Hindlimb muscle (tissue), 1 donor: ENCODE results near the gene SUCLG1. TPM values are rescaled to one million over a fixed set of nuclear protein-coding genes. Genes with fewer than 3 reads are reported as not detected.
"Not testable (repeated sequence)": the region's sequence is repeated elsewhere in the genome, so short reads cannot be mapped to it uniquely, and the experiment has no call there.

Experiments used
- DNase-seq: peaks from one replicate; pipeline ENCODE4 v3.0.0-alpha.2; 2013
- polyA plus RNA-seq: library from polyadenylated mRNA; unstranded; fragments of 120-200 nt; gene quantifications from one replicate; pipeline ENCODE4 v1.2.1, GENCODE V29; 2013; ENCODE audit not compliant: insufficient read length

The SUCLG1 gene
- polyA plus RNA-seq, 1 donor: 71.6 TPM

DNA sequence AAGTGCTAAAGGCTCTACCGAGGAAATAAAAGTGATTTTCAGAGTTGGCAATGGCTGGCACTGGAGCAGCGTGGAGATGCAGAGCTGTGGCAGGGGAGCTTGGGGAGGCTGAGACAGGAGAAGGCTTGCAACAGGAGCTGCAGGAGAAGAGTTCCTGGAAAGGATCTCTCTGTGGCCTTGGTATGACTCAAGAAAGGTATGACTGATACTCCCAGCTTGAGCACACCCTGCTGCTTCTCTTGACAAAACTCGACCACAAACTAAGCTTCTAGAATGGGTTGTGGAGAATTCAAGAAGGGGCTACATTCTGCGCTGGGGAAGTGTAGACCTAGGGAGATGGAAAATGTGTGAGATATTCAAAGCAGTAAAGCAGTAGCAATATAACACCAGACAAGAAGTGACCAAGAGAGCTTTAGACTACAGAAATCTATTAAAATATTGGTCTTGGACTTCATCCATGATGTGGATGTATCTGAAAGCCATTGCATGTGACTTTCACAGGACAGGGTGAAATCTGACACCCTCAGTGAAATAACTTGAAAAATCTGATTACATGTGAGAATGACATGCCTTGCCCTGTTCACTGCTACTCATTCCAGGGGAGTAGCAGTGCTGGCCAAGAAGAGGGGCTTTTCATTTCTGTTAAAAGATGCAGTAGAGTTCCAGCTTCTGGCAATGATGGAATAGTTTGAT, 41.5 kb downstream of the SUCLG1 start:
- DNase-seq: no peak

DNA sequence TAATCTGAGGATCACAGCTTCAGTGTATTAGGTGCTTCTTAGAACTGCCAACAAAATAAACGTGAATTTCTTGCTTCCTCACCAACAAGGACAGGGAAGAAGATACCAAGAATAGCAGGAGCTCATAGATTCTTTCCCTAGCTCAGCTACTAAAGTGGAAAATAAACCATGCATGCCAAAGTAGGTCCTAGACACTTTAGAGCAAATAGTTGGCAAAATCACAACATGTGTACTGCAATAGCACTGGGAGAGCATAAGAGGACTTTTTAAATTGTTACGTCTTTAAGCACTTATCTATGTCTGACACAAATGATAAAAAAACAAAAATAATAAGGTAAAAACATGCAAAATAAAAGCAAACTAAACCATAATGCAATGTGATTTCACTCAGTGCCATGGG, 49.5 kb downstream of the SUCLG1 start:
- DNase-seq: no peak

DNA sequence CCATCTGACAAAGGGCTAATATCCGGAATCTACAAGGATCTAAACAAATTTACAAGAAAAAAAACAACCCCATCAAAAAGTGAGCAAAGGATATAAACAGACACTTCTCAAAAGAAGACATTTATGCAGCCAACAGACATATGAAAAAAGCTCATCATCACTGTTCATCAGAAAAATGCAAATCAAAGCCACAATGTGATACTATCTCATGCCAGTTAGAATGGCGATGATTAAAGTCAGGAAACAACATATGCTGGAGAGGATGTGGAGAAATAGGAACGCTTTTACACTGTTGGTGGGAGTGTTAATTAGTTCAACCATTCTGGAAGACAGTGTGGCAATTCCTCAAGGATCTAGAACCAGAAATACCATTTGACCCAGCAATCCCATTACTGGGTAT, 57.0 kb downstream of the SUCLG1 start:
- not testable (repeated sequence) for DNase-seq

DNA sequence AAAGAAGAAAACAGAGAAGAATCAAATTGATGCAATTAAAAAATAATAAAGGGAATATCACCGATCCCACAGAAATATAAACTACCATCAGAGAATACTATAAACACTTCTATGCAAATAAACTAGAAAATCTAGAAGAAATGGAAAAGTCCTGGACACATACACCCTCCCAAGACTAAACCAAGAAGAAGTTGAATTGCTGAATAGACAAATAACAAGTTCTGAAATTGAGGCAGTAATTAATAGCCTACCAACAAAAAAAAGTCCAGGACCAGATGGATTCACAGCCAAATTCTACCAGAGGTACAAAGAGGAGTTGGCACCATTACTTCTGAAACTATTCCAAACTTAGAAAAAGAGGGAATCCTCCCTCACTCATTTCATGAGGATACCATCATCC, 59.2 kb downstream of the SUCLG1 start:
- DNase-seq: not testable (repeated sequence)

DNA sequence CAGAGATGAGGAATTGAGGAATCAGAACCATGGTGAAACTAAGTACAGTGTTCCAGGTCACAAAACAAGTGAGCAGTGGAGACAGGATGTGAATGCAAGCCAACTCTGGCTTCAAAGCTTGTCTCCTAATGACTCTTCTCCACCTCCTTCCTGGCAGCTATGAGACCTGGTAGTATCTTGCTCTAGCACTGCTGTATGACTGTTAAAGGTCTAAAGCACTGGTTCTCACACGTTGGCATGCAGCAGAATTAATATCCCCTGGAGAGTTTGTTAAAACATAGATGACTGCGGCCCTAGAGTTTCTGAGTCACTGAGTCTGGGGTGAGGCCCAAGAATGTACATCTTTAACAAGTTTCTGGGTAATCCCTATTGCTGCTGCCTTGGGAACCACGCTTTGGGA, 63.3 kb downstream of the SUCLG1 start:
- DNase-seq: no peak

DNA sequence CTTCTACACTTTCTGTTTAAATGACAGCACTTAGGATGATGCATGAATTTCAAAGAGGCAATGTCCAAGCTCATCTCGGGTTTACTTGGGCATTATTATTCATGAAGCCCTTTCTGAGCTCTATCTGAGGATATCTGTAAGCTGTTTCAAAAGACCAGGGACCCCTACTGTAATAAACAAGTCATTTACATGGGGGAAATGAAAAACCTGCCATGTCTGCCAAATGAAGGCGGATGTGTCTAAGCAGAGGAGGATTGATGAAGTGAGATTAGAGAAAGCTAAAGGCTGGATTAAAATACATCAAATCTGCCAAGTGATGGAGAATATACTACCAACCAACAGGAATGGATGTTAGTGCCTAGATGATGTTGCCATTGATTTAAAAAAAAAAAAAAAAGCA, 64.5 kb downstream of the SUCLG1 start:
- no peak for DNase-seq

DNA sequence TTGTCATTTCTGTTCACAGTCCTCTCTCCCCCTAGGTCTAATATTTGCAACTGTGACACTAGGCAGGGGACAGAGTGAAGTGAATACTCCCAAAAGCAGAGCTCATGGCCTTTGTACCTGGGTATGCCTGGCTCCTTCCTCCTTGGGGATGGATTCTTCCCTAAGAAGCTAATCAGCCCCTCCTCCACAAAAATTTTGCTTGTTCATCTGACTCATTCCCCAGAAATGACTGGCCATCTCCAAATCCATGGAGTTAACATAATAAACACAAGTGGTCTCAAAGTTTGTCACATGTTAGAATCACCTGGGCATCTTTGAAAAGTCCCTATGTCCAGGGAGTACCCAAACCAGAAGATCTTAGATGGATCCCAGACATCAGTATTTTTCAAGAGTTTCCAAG, 65.3 kb downstream of the SUCLG1 start:
- DNase-seq: no peak

DNA sequence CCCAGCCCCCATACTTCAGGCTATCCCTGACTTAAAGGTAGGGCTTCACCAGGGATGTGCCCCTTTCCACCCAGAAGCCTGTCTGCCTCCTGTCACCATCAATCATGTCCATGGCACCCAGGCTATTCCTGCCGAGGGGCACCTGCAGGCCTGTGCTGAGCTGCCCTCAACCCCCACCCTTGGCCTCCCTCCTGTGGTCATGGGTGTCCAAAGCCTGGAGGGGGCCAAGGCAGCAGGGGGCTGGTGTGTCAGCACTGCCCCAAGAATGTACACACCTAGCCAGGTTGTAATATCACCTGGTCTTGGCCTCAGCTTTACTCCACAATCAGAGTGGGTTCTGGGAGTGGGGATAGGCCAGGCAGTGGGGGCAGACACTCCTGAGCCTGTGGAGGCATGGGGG, 69.3 kb downstream of the SUCLG1 start:
- no peak for DNase-seq

DNA sequence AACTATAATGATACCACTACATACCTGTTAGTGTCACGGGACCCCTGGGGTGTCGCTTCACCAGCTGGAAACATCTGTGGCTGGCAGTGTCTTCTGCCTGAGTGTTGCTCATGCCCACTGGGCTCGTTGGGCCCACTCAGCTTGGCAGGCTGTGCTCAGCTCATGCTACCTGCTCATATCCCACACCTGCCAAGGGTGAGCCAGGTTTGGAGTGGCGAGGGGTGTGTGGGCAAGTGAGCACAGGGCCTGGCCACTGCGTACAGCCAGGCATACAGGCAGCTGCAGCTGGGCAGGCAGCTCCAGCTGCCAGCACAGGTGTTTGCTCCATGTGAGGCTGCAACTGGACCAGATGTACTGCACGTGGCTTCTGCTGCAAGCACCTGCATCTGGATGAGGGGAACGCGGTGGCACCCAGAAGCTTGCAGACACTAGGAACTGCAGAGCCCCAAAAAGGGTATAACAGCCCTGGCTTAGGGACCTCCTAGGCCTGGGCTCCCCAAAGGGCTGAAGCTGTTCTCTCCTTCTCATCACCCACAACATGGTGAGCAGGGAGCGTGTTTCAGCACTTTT, 70.1 kb downstream of the SUCLG1 start:
- no peak for DNase-seq

DNA sequence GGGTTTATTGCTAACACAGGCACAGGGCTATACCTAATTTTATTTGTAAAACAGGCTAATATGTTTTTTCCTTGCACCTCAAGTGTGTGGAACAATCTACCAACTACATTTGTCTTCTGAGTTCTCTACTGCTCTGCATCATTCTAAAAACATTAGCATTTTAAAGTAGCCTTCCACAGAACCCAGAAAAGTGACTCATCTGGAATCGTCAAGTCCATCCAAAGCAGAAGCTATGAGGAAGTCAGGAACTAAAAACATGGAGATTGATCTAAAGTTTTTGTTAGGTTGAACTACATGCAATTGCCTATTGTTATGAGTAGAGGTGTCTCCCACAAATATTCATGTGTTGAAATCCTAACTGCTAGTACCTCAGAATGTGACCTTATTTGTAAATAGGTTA, 70.9 kb downstream of the SUCLG1 start:
- DNase-seq: no peak

DNA sequence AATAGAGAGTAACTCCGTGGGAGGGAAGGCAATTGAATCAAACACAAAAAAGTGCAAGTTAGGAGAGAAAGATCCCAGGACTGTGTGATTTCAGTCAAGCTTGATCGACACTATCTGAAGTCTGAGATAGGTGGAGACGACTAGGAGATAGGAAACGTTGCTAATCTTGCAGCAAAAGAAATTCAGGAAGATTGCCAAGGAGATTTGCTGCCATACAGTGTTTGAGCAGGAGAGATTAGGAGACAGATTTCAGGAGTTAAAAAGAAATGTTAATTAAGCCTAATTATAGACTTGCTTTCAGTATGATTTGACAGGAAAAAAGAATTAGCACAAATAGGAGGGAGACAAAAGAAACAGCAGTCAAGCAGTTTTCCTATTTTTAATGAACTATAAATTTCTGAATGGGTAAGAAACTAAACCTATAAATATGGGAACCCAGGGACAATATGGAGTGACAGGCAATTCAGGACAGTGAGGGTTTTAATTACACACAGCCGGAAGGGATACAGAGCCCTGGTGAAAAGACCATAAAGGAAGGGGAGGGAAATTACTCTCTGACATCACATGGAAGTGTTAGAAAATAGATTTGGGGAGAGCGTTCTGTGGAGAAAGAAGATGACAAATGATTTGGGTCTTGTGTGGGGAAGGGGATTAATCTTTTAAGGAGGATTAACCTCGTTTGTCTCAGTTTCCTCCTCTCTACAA, 72.6 kb downstream of the SUCLG1 start:
- no peak for DNase-seq

DNA sequence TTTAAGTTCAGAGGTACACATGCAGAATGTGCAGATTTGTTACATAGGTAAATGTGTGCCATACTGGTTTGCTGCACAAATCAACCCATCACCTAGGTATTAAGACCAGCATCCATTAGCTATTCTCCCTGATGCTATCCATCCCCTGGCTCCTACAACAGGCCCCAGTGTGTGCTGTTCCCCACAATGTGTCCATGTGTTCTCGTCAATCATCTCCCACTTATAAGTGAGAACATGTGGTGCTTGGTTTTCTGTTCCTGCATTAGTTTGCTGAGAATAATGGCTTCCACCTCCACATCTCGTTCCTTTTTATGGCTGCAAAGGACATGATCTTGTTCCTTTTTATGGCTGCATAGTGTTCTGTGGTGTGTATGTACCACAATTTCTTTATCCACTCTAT, 75.8 kb downstream of the SUCLG1 start:
- no peak for DNase-seq

DNA sequence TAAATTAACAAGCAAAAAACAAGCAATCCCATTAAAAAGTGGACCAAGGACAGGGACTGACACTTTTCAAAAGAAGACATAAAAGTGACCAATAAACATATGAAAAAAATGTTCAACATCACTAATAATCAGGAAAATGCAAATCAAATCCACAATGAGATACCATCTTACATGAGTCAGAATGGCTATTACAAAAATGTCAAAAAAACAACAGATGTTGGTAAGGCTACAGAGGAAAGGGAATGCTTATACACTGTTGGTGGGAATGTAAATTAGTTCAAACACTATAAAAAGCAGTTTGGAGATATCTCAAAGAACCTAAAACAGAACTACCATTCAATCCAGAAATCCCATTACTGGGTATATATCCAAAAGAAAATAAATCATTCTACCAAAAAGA, 78.2 kb downstream of the SUCLG1 start:
- DNase-seq: no peak

DNA sequence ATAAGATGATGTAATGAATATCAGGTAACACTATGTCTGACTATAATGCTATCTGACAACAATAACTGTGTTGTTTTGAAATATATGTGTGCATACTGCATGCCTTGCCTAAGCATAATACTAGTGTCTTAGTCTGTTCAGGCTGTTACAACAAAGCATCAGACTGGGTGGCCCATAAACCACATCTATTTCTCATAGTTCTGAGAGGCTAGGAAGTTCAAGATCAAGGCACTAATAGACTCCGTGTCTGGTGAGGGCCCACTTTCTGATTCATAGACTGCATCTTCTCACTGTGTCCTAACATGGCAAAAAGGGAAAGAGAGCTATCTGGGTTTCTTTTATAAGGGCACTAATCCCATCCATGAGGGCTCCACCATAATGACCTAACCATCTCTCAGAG, 80.1 kb downstream of the SUCLG1 start:
- DNase-seq: no peak

DNA sequence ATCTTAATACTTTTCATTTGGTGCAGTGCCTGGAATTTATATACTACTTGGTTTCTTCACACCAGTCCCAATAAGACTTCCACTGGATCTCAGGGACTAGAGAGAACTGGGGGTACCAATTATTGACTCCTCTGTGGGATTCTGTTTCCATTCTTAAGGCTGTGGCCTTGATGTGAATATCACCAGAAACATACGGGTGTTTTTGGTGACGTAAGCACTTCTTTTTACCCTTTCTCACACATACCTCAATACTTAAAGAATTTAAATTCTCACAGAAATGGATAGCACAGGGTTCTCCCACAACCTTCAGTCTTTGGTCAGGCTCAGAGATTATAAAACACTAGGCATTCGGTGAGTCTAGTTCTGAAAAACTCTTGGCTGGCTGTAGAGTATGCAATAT, 84.1 kb downstream of the SUCLG1 start:
- DNase-seq: no peak

DNA sequence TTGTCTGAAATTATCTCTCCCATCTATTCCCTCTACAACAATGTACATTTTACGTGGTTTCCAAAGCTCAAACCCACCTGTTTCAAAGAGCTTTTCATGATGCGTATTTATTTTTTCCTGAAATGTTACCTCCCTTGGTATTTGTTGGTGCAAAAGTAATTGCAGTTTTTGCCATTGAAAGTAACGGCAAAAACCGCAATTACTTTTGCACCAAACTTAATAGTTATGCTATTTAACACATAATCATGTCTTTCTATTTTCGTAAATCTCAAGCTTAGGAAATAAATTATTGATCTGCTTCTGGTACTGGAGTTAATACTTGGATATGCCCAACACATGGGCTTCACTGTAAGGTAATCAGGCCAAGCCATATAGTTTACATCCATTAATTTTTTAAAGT, 85.2 kb downstream of the SUCLG1 start:
- DNase-seq: no peak

Other genes with a start within 250 kb of the SUCLG1 start
- 0.04 TPM for gene DNAH6, start 57.2 kb upstream of the SUCLG1 start, polyA plus RNA-seq